Epithelial cell of esophagus (primary cell): Measurements from ENCODE around the gene NDUFB4.

Source experiments
- DNase-seq: peaks from one replicate; pipeline ENCODE4 v3.0.0; 2010; ENCODE audit warnings: low read depth
- H3K4me3 ChIP-seq: 2 replicates; pipeline ENCODE4 v1.5.1; 2011; ENCODE audit warnings: mild to moderate bottlenecking, low read length, control low read depth
- TF ChIP-seq, protein P1 (sequence below): IDR thresholded peaks from 2 replicates; pipeline ENCODE4 v1.5.1; 2011; ENCODE audit warnings: low read depth, mild to moderate bottlenecking, low read length, control low read depth, inconsistent platforms; ENCODE audit not compliant: insufficient read depth; ENCODE audit errors: missing control alignments

The NDUFB4 gene

DNA sequence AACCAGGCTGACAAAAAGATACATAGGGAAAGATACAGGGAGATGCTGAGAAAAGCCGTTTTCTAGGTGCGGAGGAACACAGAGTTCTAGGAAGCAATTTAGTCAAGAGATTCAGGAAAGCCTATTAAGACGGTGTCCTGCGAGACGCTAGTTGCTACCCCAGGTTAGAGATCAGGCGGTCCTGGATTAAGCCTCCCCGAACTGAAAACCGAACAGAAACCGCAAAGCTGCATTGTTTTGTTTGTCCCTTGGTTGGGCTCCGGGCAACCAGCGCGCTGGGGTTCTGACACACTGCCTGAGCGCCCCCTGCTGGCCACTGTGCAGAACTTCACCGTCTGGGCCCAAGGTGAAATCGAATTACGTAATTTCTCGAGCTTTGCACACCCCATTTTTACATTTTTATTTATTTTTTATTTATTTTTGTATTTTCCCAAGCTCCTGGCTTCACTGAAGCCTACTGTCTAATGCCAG, 37.3 kb upstream of the NDUFB4 start:
- peak; percentile 80 for DNase-seq
- H3K4me3 ChIP-seq: peak overlapping the region; percentile 61
- TF ChIP-seq, protein P1, sequence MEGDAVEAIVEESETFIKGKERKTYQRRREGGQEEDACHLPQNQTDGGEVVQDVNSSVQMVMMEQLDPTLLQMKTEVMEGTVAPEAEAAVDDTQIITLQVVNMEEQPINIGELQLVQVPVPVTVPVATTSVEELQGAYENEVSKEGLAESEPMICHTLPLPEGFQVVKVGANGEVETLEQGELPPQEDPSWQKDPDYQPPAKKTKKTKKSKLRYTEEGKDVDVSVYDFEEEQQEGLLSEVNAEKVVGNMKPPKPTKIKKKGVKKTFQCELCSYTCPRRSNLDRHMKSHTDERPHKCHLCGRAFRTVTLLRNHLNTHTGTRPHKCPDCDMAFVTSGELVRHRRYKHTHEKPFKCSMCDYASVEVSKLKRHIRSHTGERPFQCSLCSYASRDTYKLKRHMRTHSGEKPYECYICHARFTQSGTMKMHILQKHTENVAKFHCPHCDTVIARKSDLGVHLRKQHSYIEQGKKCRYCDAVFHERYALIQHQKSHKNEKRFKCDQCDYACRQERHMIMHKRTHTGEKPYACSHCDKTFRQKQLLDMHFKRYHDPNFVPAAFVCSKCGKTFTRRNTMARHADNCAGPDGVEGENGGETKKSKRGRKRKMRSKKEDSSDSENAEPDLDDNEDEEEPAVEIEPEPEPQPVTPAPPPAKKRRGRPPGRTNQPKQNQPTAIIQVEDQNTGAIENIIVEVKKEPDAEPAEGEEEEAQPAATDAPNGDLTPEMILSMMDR: peak; percentile 92

DNA sequence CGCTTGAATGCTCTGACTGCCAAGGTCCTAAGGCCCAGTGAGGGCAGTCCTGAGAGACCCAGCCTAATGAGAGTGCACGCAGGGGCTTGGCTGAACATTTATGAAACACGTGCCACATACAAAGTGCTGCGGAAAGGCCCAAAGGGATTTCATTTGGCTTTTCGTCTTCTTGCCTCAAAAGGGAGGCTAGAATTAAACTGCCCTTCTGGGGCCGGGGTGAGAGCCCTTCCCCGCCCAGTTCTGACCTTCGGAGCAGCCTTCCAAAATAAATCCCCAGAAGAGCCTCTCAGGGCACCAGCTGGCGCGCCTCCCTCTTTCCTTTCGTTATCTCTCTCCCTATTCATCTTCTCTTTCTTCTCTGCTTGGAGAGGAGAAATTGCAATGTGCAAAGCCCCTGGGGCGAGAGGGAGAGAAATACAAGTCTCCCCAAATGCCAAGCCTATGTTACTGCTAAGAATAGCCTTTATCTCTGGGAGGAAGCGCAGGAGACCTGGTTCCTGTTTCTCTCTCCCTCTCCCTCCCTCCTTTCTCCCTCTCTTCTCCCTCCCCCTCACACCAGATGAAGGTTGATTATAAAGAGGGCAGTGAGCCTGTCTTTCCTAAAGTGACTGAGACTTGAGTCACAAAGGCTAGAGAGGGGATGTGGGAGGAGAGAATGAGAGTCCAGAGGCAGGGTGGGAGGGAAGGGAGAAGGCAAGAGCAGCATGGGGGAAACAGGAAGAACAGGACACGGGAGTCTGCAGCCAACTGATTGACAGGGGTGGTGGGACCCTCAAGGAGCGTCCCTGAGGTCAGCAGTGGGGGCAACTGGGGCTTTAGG, 36.7 kb upstream of the NDUFB4 start:
- TF ChIP-seq, protein P1: no peak
- peak; percentile 69 for DNase-seq

DNA sequence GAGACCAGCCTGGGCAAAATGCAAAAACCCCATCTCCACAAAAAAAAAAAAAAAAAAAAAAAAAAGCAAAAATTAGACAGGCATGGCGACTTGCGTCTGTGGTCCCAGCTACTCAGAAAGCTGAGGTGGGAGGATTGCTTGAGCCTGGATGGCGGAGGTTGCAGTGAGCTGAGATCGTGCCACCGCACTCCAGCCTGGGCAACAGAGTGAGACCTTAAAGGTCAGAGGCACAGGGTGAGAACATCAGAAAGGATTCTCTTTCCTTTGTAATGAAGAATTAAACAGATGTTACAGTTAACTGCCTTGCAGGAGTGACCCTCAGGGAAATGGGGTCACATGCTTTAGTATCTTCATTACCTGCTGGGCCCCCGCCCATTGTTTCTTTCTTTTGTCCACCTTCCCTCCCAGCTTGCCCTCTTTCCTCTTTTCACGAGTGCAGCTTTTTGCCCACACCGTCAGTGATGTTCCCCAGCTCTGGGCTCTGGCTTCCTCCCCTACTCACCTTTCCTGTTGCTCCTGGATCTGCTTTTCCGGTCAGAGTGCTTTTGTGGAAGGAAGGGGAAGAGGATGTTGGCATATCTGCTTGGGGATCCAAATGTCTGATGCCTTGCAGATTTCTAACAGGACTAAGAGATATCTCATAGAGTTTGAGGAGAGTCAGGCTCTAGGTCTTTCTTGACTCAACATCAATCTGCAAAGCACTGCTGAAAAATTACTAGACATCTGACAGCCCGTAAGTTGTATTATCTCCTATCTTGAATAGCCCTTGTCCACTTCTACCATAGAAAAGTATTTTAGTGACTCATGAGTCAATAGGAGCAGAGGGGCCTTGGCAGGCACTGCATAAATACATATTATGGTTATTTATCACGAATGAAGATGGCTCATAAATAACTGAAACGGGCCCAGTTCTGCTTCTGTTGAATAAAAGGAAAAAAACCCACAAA, 35.6 kb upstream of the NDUFB4 start:
- no peak overlapping the region for H3K4me3 ChIP-seq
- DNase-seq: no peak
- TF ChIP-seq, protein P1: no peak

More for the DNA sequence above, 36.7 kb upstream of the NDUFB4 start:
- peak overlapping the region; percentile 61 for H3K4me3 ChIP-seq

DNA sequence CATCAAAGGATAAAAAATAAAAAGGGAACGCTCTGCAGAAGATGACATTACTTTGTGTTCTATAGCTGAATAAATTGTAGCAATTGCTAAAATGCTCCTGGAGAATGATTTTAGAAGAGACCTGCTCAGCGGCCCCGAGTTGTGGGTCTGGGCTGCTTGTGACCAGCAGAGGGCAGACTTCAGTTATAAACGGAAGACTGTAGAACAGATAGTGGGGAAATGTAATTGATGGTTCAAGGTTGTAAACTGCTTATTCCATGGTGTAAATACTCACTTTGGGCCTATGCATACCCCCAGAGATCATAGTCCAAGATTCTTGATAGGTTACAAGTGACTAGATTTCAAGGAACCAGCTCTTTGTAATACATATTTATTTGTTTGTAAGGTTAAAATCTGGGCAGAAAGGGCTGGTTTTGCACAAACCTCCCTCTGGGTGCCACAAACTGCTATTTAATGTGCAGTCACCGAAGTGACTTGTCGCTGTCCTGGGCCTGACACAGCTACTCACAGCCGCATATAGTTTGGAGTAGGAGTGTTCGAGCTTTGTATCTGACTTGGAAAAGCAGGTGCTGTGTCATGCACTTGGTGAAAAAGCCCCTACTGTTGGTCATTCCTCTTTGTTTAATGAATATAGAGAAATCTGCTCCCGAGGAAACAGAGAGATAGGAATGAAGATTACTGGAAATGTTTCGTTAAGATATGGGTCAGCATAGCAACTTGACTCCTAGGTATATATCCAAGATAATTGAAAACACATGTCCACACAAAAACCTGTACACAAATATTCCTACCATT, 34.7 kb upstream of the NDUFB4 start:
- DNase-seq: peak; percentile 71
- TF ChIP-seq, protein P1: peak; percentile 86

DNA sequence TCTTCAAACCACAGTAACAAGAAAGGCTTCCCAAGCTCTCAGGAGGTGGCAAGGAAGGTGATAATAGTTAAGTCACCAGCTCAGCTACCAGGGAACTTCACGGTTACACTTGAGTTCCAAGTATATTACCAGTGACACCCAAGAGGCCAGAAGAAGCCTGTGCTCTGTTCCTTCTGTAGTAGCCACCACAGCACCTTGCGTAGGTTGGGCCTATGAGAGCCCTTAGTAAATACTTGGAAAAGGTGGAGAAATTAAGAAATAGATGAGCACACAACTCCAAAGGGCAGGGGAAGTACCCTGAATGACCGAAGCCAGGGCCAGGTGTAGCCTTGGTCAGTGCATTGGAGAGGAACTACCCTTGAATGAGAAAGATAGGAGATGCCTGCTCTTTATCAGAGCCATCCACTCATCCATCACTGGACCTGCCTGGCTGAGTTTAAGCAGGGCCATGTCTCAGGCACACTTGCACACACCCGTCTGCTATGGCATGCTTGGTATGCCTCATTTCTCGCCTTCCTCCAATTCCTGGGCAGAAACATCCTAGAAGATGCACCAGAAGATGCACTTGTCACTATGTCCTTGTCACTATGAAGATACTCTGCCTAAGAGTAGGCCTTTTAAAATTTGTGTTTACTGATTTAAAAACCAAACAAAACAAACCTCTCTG, 32.6 kb upstream of the NDUFB4 start:
- TF ChIP-seq, protein P1: no peak
- DNase-seq: no peak
- H3K4me3 ChIP-seq: no peak overlapping the region

More for the DNA sequence above, 34.7 kb upstream of the NDUFB4 start:
- H3K4me3 ChIP-seq: no peak overlapping the region

DNA sequence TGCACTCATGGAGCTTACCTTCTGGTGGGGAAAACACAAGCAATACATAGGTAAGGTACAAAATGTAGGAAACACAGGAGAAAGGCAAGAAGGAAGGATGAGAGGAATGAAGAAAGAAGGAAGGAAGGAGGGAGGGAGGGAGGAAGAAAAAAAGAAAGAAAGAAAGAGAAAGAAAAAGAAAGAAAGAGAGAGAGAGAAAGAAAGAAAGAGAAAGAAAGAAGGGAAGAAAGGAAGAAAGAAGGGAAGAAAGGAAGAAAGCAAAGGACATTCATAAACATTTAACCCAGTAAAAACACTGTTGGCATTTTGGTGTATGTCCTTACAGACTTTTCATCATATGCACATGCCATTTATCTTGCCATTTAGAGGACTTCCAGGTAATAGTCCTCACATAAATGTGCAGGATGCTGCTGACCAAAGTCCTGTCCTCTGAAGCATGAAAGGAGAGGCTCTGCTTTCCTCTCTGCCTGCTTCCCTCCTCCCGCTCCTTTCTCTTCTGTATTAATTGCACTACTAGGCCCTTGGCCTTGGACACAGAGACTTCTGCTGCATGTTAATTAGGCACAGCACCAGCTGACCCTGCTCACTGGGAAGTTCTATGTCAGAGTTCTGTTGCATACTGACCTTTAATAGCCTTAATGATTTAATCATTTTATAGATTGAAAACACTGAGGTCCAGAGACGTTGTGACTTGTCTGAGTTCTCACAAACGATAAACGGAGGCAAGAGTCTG, 29.7 kb upstream of the NDUFB4 start:
- TF ChIP-seq, protein P1: no peak
- no peak overlapping the region for H3K4me3 ChIP-seq
- DNase-seq: no peak
